ENCODE results near the gene APMAP. TPM values are rescaled to one million over a fixed set of nuclear protein-coding genes. Genes with fewer than 3 reads are reported as not detected.

The APMAP gene
- total and polyA plus RNA-seq, 9 donors, result 23.5 to 103 (median 45.8) TPM

- no peak for TF ChIP-seq EP300 (IDR thresholded peaks at IDR 0.05)
- WGBS, 3 donors, result 0 to 1% (median 0%) methylated on average over 36 of the region's 36 CpGs
- no peaks in the 10 kb centered on the region for H3K9me3 ChIP-seq
- intact Hi-C loops (cut with DNase I), result loop anchor here (2.0 to 10.0 kb wide), 5 partner anchors 67 to 413 kb away; partner anchors contain the start of genes ABHD12 (in 1 of the 4), ACSS1 (in 1 of the 4), ENTPD6 (in 1 of the 4) and GINS1 (in 1 of the 4)
- DNase-seq, result peak in 1 of 5 donors; percentile 19
- peak overlapping the region; percentile 93 for H3K4me3 ChIP-seq
- H3K36me3 ChIP-seq, result no peaks in the 10 kb centered on the region
- H3K27ac ChIP-seq, result peak overlapping the region in 1 of 2 donors; percentile 92
- H3K27me3 ChIP-seq, result no peaks in the 10 kb centered on the region
- H3K4me1 ChIP-seq (ENCODE audit: insufficient read depth), result peaks cover 3% of the 10 kb centered on the region
Observed at GRCh38 chr20:24991897-24992486, 559 bp downstream of the APMAP start.

GRCh38 chr20:24990810-24991252 is 1.7 kb downstream of the APMAP start:
- intact Hi-C loops (cut with DNase I), result loop anchor here in 3 of 4 donors (10.0 kb wide), 3 partner anchors 204 to 414 kb away; partner anchors contain the start of genes ENTPD6 (in 1 of the 3) and GINS1 (in 1 of the 3)
- WGBS, 3 donors, result 91 to 100% (median 94%) methylated on average over 2 of the region's 2 CpGs
- TF ChIP-seq POLR2A (IDR thresholded peaks at IDR 0.05) (no peak), EP300 (IDR thresholded peaks at IDR 0.05) (no peak)
- TF ChIP-seq, protein P1, sequence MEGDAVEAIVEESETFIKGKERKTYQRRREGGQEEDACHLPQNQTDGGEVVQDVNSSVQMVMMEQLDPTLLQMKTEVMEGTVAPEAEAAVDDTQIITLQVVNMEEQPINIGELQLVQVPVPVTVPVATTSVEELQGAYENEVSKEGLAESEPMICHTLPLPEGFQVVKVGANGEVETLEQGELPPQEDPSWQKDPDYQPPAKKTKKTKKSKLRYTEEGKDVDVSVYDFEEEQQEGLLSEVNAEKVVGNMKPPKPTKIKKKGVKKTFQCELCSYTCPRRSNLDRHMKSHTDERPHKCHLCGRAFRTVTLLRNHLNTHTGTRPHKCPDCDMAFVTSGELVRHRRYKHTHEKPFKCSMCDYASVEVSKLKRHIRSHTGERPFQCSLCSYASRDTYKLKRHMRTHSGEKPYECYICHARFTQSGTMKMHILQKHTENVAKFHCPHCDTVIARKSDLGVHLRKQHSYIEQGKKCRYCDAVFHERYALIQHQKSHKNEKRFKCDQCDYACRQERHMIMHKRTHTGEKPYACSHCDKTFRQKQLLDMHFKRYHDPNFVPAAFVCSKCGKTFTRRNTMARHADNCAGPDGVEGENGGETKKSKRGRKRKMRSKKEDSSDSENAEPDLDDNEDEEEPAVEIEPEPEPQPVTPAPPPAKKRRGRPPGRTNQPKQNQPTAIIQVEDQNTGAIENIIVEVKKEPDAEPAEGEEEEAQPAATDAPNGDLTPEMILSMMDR (IDR thresholded peaks at IDR 0.05), result no peak
- Histone ChIP-seq H3K27me3 (no peaks in the 10 kb centered on the region), H3K4me1 (ENCODE audit: insufficient read depth) (peaks cover 3% of the 10 kb centered on the region), H3K9me3 (no peaks in the 10 kb centered on the region), H3K4me3 (no peak overlapping the region), H3K36me3 (no peaks in the 10 kb centered on the region), H3K27ac (no peak overlapping the region)
- no peak for DNase-seq

DNA sequence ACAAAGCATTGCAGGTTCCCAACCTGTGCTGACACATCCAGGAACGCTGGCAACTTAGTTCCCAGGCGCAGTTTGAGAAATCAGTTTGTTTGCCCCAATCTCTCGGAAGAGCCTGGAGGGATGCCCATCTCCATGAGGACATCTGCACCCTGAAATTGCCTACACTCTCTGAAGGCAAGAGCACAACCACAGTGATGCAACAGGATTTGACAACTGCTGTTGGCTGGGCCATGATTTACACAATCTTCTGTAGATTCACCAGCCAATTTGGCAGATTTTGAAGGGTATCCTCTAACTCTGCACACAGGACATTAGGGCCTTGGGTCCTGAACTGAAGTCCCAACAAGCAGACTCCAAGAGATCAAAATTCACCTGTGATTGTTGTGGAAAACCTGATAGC is 3.4 kb downstream of the APMAP start:
- intact Hi-C loops (cut with DNase I), result no loop called here
- Histone ChIP-seq H3K4me3 (no peak overlapping the region), H3K27ac (no peak overlapping the region), H3K27me3 (no peaks in the 10 kb centered on the region), H3K36me3 (no peaks in the 10 kb centered on the region), H3K4me1 (ENCODE audit: insufficient read depth) (peaks cover 3% of the 10 kb centered on the region), H3K9me3 (no peaks in the 10 kb centered on the region)
- TF ChIP-seq, protein P1 (IDR thresholded peaks at IDR 0.05), result no peak
- TF ChIP-seq POLR2A (IDR thresholded peaks at IDR 0.05), result no peak
- no peak for TF ChIP-seq EP300 (IDR thresholded peaks at IDR 0.05)
- no peak for DNase-seq
- 89 to 93% (median 90%) methylated on average over 3 of the region's 3 CpGs for WGBS, 3 donors

GRCh38 chr20:24987873-24988835 is 4.4 kb downstream of the APMAP start:
- Histone ChIP-seq H3K27ac (no peak overlapping the region), H3K9me3 (no peaks in the 10 kb centered on the region), H3K36me3 (no peaks in the 10 kb centered on the region), H3K4me1 (ENCODE audit: insufficient read depth) (peaks cover 3% of the 10 kb centered on the region), H3K4me3 (no peak overlapping the region), H3K27me3 (no peaks in the 10 kb centered on the region)
- 85 to 88% (median 85%) methylated on average over 7 of the region's 7 CpGs for WGBS, 3 donors
- no peak for DNase-seq
- intact Hi-C loops (cut with DNase I), result no loop called here
- TF ChIP-seq, protein P1 (IDR thresholded peaks at IDR 0.05), result no peak
- TF ChIP-seq EP300 (IDR thresholded peaks at IDR 0.05) (no peak), POLR2A (IDR thresholded peaks at IDR 0.05) (no peak)

All from ovary (tissue), 9 donors.